HCT116 (cell line): Measurements from ENCODE around the gene LSM2. TPM values are rescaled to one million over a fixed set of nuclear protein-coding genes. Genes with fewer than 3 reads are reported as not detected.

Experiments
- ATAC-seq: fragments of 200-7000 bp; cut with Tn5 transposase; 2 replicates; pipeline ENCODE4 v1.9.1; 2020; ENCODE audit warnings: mild to moderate bottlenecking, moderate library complexity
- BruUV-seq: library from RNA; stranded (reverse); fragments of 400-500 nt; replicated peaks from 2 replicates; lab custom pipeline; 2021; lab: Mats Ljungman, UMichigan
- CTCF ChIA-PET: fragments of 300-600 bp; sonication (Branson Sonifier 250); formaldehyde crosslinking; loops from one replicate; lab custom pipeline; 2021; ENCODE audit warnings: antibody characterized with exemption; lab: Charles Lee
- POLR2A ChIA-PET: fragments of 300-600, 350-600 bp; sonication (Branson Sonifier 250); formaldehyde crosslinking; loops from one replicate; lab custom pipeline; 2021; ENCODE audit warnings: antibody characterized with exemption; lab: Charles Lee
- RAD21 ChIA-PET, 2 experiments: fragments of 300-600 bp; sonication (Branson Sonifier 250); formaldehyde crosslinking; loops; one replicate each; lab custom pipeline; 2023; ENCODE audit warnings: low total read pairs in 2 of 2; ENCODE audit not compliant: uncharacterized antibody in 2 of 2, unreplicated experiment in 2 of 2, low non-redundant PET in 1 of 2; lab: Charles Lee
- DNase-seq: peaks from one replicate; pipeline ENCODE4 v3.0.0-alpha.2; 2010; ENCODE audit warnings: low read depth, low spot score
- H2AFZ ChIP-seq: fragments of 200-600 bp; shearing (Covaris generic), sonication (generic); 2 replicates; pipeline ENCODE4 v1.6.1; 2017; ENCODE audit warnings: low read depth, mixed run types, mixed read lengths, antibody characterized with exemption, low read length; ENCODE audit not compliant: poor library complexity, severe bottlenecking
- H3K27ac ChIP-seq: 2 replicates; pipeline ENCODE4 v1.5.1; 2012; ENCODE audit warnings: low read depth, low read length
- H3K27me3 ChIP-seq: fragments of 200-600 bp; sonication (generic); 2 replicates; pipeline ENCODE4 v1.6.1; 2016; ENCODE audit warnings: mixed run types, low read length, mixed read lengths; ENCODE audit not compliant: insufficient read depth
- H3K36me3 ChIP-seq, 2 experiments: fragments of 200-500 bp in 1 of 2; fragments of 200-600 bp in 1 of 2; sonication (Bioruptor generic) in 1 of 2; sonication (generic) in 1 of 2; 2 replicates each; pipeline versions ENCODE4 v1.5.1 to v1.6.1; 2014 to 2016; ENCODE audit warnings: low read length in 2 of 2, inconsistent platforms in 1 of 2, mixed read lengths in 1 of 2, mixed run types in 1 of 2; ENCODE audit not compliant: insufficient read depth in 2 of 2, control insufficient read depth in 1 of 2
- H3K4me1 ChIP-seq, 2 experiments: fragments of 200-600 bp in 1 of 2; sonication (generic) in 1 of 2; 2 replicates each; pipeline versions ENCODE4 v1.5.1 to v1.6.1; 2012 to 2017; ENCODE audit warnings: low read length in 2 of 2, inconsistent platforms in 1 of 2, mild to moderate bottlenecking in 1 of 2, mixed read lengths in 1 of 2, mixed run types in 1 of 2, moderate library complexity in 1 of 2; ENCODE audit not compliant: insufficient read depth in 2 of 2, control insufficient read depth in 1 of 2
- H3K4me2 ChIP-seq: fragments of 200-600 bp; sonication (generic); 2 replicates; pipeline ENCODE4 v1.6.1; 2017; ENCODE audit warnings: mixed run types, low read length, mixed read lengths
- H3K4me3 ChIP-seq, 2 experiments: fragments of 200-600 bp in 1 of 2; sonication (generic) in 1 of 2; replicated peaks in 1 of 2; 2 replicates each; pipeline ENCODE4 v1.5.1; 2011 to 2016; ENCODE audit warnings: low read length in 2 of 2, control low read depth in 1 of 2, low read depth in 1 of 2, mild to moderate bottlenecking in 1 of 2, mixed read lengths in 1 of 2, mixed run types in 1 of 2
- H3K79me2 ChIP-seq: fragments of 200-600 bp; sonication (generic); 2 replicates; pipeline ENCODE4 v1.6.1; 2017; ENCODE audit warnings: mild to moderate bottlenecking, mixed run types, low read length, moderate library complexity, mixed read lengths; ENCODE audit not compliant: insufficient read depth
- H3K9ac ChIP-seq: fragments of 200-600 bp; sonication (generic); 2 replicates; pipeline ENCODE4 v1.6.1; 2016; ENCODE audit warnings: low read length, mixed read lengths
- H3K9me2 ChIP-seq: fragments of 200-600 bp; sonication (generic), shearing (Covaris generic); 2 replicates; pipeline ENCODE4 v1.6.1; 2017; ENCODE audit warnings: mixed run types, mild to moderate bottlenecking, moderate library complexity; ENCODE audit not compliant: insufficient read depth
- H3K9me3 ChIP-seq, 2 experiments: fragments of 200-500 bp in 1 of 2; fragments of 200-600 bp in 1 of 2; sonication (Bioruptor generic) in 1 of 2; sonication (generic) in 1 of 2; 2 replicates each; pipeline ENCODE4 v1.6.1; 2014 to 2017; ENCODE audit warnings: low read length in 2 of 2, mixed read lengths in 2 of 2, inconsistent platforms in 1 of 2, low read depth in 1 of 2, mild to moderate bottlenecking in 1 of 2, mixed run types in 1 of 2, moderate library complexity in 1 of 2; ENCODE audit not compliant: control insufficient read depth in 1 of 2, insufficient read depth in 1 of 2
- H4K20me1 ChIP-seq: fragments of 200-600 bp; sonication (generic), shearing (Covaris generic); 2 replicates; pipeline ENCODE4 v1.6.1; 2017; ENCODE audit warnings: mixed run types, mild to moderate bottlenecking, moderate library complexity; ENCODE audit not compliant: insufficient read depth
- ATF3 ChIP-seq: IDR thresholded peaks from 2 replicates; pipeline ENCODE4 v1.6.1; 2012
- CBX3 ChIP-seq: IDR thresholded peaks from 2 replicates; pipeline ENCODE4 v1.6.1; 2012; ENCODE audit warnings: low read depth
- CTCF ChIP-seq, 3 experiments: fragments of 200-600 bp in 1 of 3; sonication (generic) in 1 of 3; IDR thresholded peaks in 2 of 3; conservative IDR thresholded peaks in 1 of 3; 2 replicates each; pipeline ENCODE4 v1.5.1; 2012 to 2017; ENCODE audit warnings: low read depth in 2 of 3, low read length in 2 of 3, antibody characterized with exemption in 1 of 3, borderline replicate concordance in 1 of 3, control low read depth in 1 of 3, mild to moderate bottlenecking in 1 of 3, mixed read lengths in 1 of 3, mixed run types in 1 of 3, moderate library complexity in 1 of 3; ENCODE audit not compliant: insufficient read depth in 1 of 3
- FOSL1 ChIP-seq: IDR thresholded peaks from 2 replicates; pipeline ENCODE4 v1.6.1; 2012; ENCODE audit warnings: low read depth
- intact Hi-C: fragments of 100-400 bp; cut with micrococcal nuclease; formaldehyde crosslinking; loops from 2 replicates; pipeline ENCODE4 v1.10.0; 2022
- total RNA-seq: library from RNA; stranded (reverse); gene quantifications from one replicate; pipeline ENCODE4 v1.2.1, GENCODE V29; 2021; ENCODE audit not compliant: unreplicated experiment

Gene LSM2
- total RNA-seq, 1 experiment from 2014 or later: 89.7 TPM

- Histone ChIP-seq H3K9me3 (no peaks in the 10 kb centered on the region), H3K4me3 (no peak overlapping the region), H4K20me1 (no peaks in the 10 kb centered on the region), H3K9ac (no peak overlapping the region), H3K4me1 (peaks cover 36 to 59% of the 10 kb centered on the region in 2 experiments), H3K27me3 (no peaks in the 10 kb centered on the region), H3K36me3 (no peaks in the 10 kb centered on the region), H3K9me2 (no peaks in the 10 kb centered on the region), H3K27ac (no peak overlapping the region), H3K4me2 (no peak overlapping the region), H2AFZ (no peak overlapping the region), H3K79me2 (no peaks in the 10 kb centered on the region)
- POLR2A ChIA-PET: interaction anchor here (0.7 to 4.8 kb wide), 3 partner anchors 25 to 58 kb away, joined by 4 to 47 read pairs (median 7); partner anchors contain the start of gene HSPA1B
- DNase-seq (no peak), ATAC-seq (no peak)
- intact Hi-C loops: loop anchor here (1.0 to 5.0 kb wide), 3 partner anchors 55 to 1025 kb away; partner anchors contain the start of gene HSPA1B
- CTCF ChIA-PET: interaction anchor here (0.6 to 2.0 kb wide), 3 partner anchors 20 to 813 kb away, joined by 3 to 7 read pairs (median 3); no protein-coding TSS in a partner anchor
- BruUV-seq: no TSS peak
- TF ChIP-seq FOSL1 (no peak), ATF3 (no peak), CBX3 (no peak)
- RAD21 ChIA-PET: interaction anchor here in 1 of 2 experiments (0.6 to 1.4 kb wide), 3 partner anchors 58 to 180 kb away, joined by 3 to 5 read pairs (median 3); no protein-coding TSS in a partner anchor
Observed at GRCh38 chr6:31771992-31772358, 34.8 kb downstream of the LSM2 start.

GRCh38 chr6:31770860-31771259 lies 35.9 kb downstream of the LSM2 start:
- H3K27ac ChIP-seq: no peak overlapping the region
- CTCF ChIA-PET: interaction anchor here (1.7 to 2.2 kb wide), 3 partner anchors 41 to 67 kb away, joined by 7 to 13 read pairs (median 10); partner anchors contain the start of genes ABHD16A, DDAH2 and HSPA1B
- intact Hi-C loops: loop anchor here (5.0 kb wide), 1 partner anchor 1026 kb away; no protein-coding TSS in a partner anchor

More at GRCh38 chr6:31770860-31771259, 35.9 kb downstream of the LSM2 start:
- Histone ChIP-seq H3K4me3 (no peak overlapping the region), H3K4me1 (peaks cover 26 to 48% of the 10 kb centered on the region in 2 experiments), H3K27me3 (no peaks in the 10 kb centered on the region), H2AFZ (no peak overlapping the region), H3K79me2 (no peaks in the 10 kb centered on the region), H3K9me2 (no peaks in the 10 kb centered on the region), H3K9me3 (no peaks in the 10 kb centered on the region), H3K4me2 (peak overlapping the region; percentile 14; the same call in 1 of the 2 replicates), H3K9ac (no peak overlapping the region), H4K20me1 (no peaks in the 10 kb centered on the region), H3K36me3 (no peaks in the 10 kb centered on the region)
- ChIA-PET POLR2A (interaction anchor here (2.1 kb wide), 1 partner anchor 57 kb away, joined by 18 read pairs; the partner anchor contains the start of gene HSPA1B), RAD21 (interaction anchor here in 1 of 2 experiments (0.7 to 1.4 kb wide), 3 partner anchors 29 to 89 kb away, joined by 3 to 7 read pairs (median 3); no protein-coding TSS in a partner anchor)
- ATAC-seq: no peak
- BruUV-seq: no TSS peak
- no peak for DNase-seq
- TF ChIP-seq CTCF (IDR thresholded peaks at IDR 0.05 in 2 of 3, conservative IDR thresholded peaks at IDR 0.05 in 1 of 3; ENCODE audit: borderline replicate concordance in 1 of 3, insufficient read depth in 1 of 3, low read depth in 2 of 3, low read length in 2 of 3): no peak
- no peak for TF ChIP-seq ATF3
